Transverse colon (tissue), 4 donors: ENCODE results near the gene NRF1.

ENCODE experiments used
- CTCF ChIP-seq, 5 experiments: fragments of 200-600 bp in 3 of 5; fragments of 450-650 bp in 2 of 5; sonication (generic) in 3 of 5; IDR thresholded peaks; 1 replicate in 2 of 5; 2 replicates in 3 of 5; pipeline ENCODE4 v1.5.1; 2016 to 2017; ENCODE audit warnings: antibody characterized with exemption in 5 of 5, inconsistent platforms in 3 of 5, mild to moderate bottlenecking in 2 of 5, moderate library complexity in 1 of 5
- EP300 ChIP-seq: sonication (generic); formaldehyde crosslinking; IDR thresholded peaks from one replicate; pipeline ENCODE4 v1.6.1; 2017; ENCODE audit warnings: antibody characterized with exemption, low read depth
- POLR2A ChIP-seq: fragments of 450-650 bp; IDR thresholded peaks from one replicate; pipeline ENCODE4 v1.6.1; 2016; ENCODE audit warnings: antibody characterized with exemption, mild to moderate bottlenecking, moderate library complexity
- POLR2AphosphoS5 ChIP-seq, 3 donors: sonication (generic); formaldehyde crosslinking; IDR thresholded peaks; one replicate each; pipeline ENCODE4 v1.6.1; 2016; ENCODE audit warnings: antibody characterized with exemption in 3 of 3

- no peak for TF ChIP-seq POLR2A
- no peak for TF ChIP-seq CTCF (IDR thresholded peaks at IDR 0.05)
- TF ChIP-seq POLR2AphosphoS5 (IDR thresholded peaks at IDR 0.05): no peak
- no peak for TF ChIP-seq EP300
Measured at GRCh38 chr7:129780257-129780973, 168.9 kb downstream of the NRF1 start.
